Measurements from ENCODE around the gene HEATR5B. TPM values are rescaled to one million over a fixed set of nuclear protein-coding genes. Genes with fewer than 3 reads are reported as not detected.
"Not testable (repeated sequence)": the region's sequence is repeated elsewhere in the genome, so short reads cannot be mapped to it uniquely, and the experiment has no call there.

HEATR5B gene
- total RNA-seq, 4 donors from 2014 or later = 29.9 to 33.7 (median 31.1) TPM

DNA sequence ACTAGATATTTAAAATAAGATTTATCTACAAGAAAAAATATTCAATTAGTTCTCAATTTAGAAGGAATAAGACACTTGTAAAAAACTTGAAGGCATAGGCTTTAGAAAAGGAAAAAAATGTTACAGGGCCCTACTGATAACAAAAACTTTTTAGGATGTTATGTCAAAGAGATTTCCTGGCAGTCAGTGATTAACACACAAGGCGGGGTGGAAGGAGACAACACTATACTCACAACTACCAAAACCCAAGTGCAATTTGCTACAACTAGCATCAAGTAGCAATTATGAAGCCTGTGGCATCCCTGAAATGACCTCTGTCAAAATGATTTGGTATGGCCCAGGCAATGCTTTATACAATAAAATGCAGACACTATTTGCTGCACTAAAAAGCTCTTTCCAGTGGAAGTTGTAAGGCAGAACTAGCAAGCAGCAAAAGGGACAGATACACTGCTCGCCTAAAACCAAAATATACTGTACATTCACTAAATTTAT lies 133.1 kb downstream of the HEATR5B start:
- no peak for DNase-seq (ENCODE audit: low spot score in 2 of 2)
- TF ChIP-seq POLR2A (IDR thresholded peaks at IDR 0.05) = no peak
- TF ChIP-seq CTCF (IDR thresholded peaks at IDR 0.05) = no peak
- 67 to 92% methylated on average over 2 of the region's 2 CpGs for WGBS, 2 donors
- no peak overlapping the region for H3K4me3 ChIP-seq (ENCODE audit: low read depth, poor library complexity, severe bottlenecking)
- intact Hi-C loops (cut with DNase I; ENCODE audit: low total_unique reads) = no loop called here

DNA sequence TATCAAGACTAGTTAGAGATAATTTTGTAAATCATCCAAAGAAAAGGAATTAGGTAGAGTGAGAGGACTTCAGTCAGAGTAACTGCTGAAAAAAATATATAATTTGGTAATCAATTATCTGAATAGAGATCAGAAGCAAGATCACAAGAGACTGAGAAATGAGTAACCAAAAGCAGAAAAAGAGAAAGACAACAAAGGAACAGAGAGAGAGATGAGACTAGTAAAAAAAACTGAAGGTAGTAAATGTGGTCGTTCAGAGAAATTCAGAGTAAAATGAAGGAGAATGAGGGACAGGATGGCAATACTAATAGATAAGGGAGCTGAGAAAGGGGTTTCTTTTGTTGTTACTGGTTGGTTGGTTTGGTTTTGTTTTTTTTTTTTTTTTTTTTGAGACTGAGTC lies 134.3 kb downstream of the HEATR5B start:
- H3K4me3 ChIP-seq (ENCODE audit: low read depth, poor library complexity, severe bottlenecking) = no peak overlapping the region
- intact Hi-C loops (cut with DNase I; ENCODE audit: low total_unique reads) = no loop called here
- TF ChIP-seq CTCF (IDR thresholded peaks at IDR 0.05) (no peak), POLR2A (IDR thresholded peaks at IDR 0.05) (no peak)
- WGBS, 2 donors = 77 to 83% methylated on average over 1 of the region's 1 CpG
- no peak for DNase-seq (ENCODE audit: low spot score in 2 of 2)

DNA sequence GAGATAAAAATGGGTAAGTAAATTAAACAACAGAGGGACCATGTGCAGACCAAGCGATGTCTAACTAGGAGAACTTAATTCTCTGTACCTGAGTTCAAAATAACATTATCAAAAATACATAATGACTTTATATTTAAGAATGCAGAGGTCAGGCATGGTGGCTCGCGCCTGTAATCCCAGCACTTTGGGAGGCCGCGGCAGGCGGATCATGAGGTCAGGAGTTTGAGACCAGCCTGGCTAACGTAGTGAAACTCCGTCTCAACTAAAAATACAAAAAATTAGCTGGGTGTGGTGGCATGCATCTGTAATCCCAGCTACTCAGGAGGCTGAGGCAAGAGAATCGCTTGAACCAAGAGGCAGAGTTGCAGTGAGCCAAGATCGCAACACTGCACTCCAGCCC lies 138.9 kb downstream of the HEATR5B start:
- 93% methylated on average over 10 of the region's 10 CpGs for WGBS, 2 donors
- intact Hi-C loops (cut with DNase I; ENCODE audit: low total_unique reads); DNase-seq (ENCODE audit: low spot score in 2 of 2); H3K4me3 ChIP-seq (ENCODE audit: low read depth, poor library complexity, severe bottlenecking): not testable (repeated sequence)

- DNase-seq (ENCODE audit: low spot score in 2 of 2) = no peak
- 94 to 98% methylated on average over 4 of the region's 4 CpGs for WGBS, 2 donors
- TF ChIP-seq CTCF (IDR thresholded peaks at IDR 0.05) (no peak), POLR2A (IDR thresholded peaks at IDR 0.05) (no peak)
- no peak overlapping the region for H3K4me3 ChIP-seq (ENCODE audit: low read depth, poor library complexity, severe bottlenecking)
- intact Hi-C loops (cut with DNase I; ENCODE audit: low total_unique reads) = no loop called here
Measured at GRCh38 chr2:36941867-36942266, 142.3 kb downstream of the HEATR5B start.

- DNase-seq (ENCODE audit: low spot score in 2 of 2); H3K4me3 ChIP-seq (ENCODE audit: low read depth, poor library complexity, severe bottlenecking); intact Hi-C loops (cut with DNase I; ENCODE audit: low total_unique reads): not testable (repeated sequence)
Measured at GRCh38 chr2:36936526-36936925, 147.6 kb downstream of the HEATR5B start.

DNA sequence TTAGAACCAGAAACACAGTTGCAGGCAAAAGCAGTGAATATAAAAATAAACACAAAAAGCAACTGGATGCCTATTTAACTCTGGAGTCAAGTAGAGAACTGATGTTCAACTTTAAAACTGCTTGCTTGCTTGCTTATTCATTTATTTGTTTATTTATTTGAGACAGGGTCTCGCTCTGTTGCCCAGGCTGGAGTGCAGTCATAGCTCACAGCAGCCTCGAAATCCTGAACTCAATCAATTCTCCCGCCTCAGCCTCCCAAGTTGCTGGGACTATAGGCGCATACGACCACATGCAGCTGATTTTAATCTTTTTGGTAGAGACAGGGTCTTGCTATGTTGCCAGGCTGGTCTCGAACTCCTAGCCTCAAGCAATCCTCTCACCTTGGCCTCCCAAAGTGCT lies 152.5 kb downstream of the HEATR5B start:
- DNase-seq (ENCODE audit: low spot score in 2 of 2); intact Hi-C loops (cut with DNase I; ENCODE audit: low total_unique reads); H3K4me3 ChIP-seq (ENCODE audit: low read depth, poor library complexity, severe bottlenecking): not testable (repeated sequence)
- 88 to 91% methylated on average over 6 of the region's 6 CpGs for WGBS, 2 donors

Other genes with a start within 250 kb of the HEATR5B start
- 10 to 100 TPM; 34.4 to 41.9 (median 37.9) TPM for gene STRN, start 117.8 kb downstream of the HEATR5B start, total RNA-seq
- gene GPATCH11, start 146 bp upstream of the HEATR5B start, total RNA-seq = 1 to 10 TPM; 5.4 to 7.6 (median 6.7) TPM
- 10 to 100 TPM in 1 of 4 donors, 1 to 10 TPM in 3; 5.3 to 10.7 (median 7.4) TPM for gene EIF2AK2, start 72.6 kb upstream of the HEATR5B start, total RNA-seq
- gene SULT6B1, start 104.3 kb upstream of the HEATR5B start, total RNA-seq = not detected
- gene CEBPZOS, start 112.1 kb upstream of the HEATR5B start, total RNA-seq = 10 to 100 TPM; 10.9 to 18.1 (median 16.6) TPM
- 10 to 100 TPM; 21.0 to 28.5 (median 25.2) TPM for gene CEBPZ, start 147.2 kb upstream of the HEATR5B start, total RNA-seq
- 10 to 100 TPM in 2 of 4 donors, 1 to 10 TPM in 2; 7.5 to 16.1 (median 12.7) TPM for gene NDUFAF7, start 147.3 kb upstream of the HEATR5B start, total RNA-seq
- gene PRKD3, start 240.5 kb upstream of the HEATR5B start, total RNA-seq = 10 to 100 TPM; 24.8 to 38.4 (median 30.9) TPM

All from lower leg skin (tissue), 4 donors.